Measurements from ENCODE around the gene NTRK2.

Gene NTRK2

DNA sequence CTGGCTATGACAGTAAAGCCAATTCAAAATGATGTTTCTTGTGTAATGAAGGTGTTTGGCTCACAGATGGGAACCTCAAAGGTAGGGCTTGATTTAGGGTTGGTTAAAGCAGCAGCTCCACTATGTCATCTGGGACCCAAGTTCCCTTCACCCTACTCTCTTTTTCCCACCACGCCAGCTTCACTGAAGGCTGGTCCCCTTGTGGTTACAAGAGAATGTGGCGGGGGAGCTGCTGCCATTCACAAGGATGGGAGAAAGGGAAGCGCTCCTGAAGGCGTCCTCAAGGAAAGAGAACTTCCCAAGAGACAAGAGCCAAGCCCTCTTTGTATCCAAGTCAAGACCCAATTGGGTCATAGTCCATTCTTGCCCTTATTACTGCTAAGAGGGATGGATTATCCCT lies 72.7 kb downstream of the NTRK2 start:
- no peak for DNase-seq

DNA sequence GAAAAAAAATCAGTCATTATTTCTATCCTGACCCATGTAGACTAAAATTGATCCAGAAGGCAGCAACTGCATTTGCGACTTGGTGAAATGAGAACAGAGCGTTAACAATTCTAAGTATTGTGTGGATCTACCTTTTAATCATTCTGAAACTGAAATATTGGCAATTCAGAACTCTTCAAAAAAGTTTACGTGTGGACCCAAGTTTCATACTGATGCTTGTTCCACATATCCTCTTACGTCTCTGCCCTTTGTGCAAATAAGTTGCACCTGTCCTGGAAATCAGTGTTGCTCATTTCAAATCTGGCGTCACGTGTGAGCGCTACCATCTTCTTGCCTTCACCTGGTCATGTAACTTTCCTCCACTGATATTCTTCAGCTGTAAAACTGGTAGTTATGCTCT lies 74.7 kb downstream of the NTRK2 start:
- DNase-seq: no peak

DNA sequence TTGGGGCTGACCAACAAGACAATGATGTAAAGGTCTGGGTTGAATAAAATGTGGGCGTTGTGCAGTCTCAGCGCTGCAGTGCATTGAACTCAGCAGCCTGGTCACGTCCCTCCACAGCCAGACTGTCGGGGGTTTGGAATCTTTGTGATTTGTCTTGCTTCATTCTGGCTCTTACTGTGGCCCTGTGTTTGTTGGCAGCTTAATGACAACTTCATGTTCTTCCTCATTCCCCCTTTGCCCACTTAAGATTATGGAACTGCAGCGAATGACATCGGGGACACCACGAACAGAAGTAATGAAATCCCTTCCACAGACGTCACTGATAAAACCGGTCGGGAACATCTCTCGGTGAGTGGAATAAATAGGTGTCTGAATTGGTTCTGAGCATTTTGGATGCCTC lies 75.2 kb downstream of the NTRK2 start:
- DNase-seq: no peak

DNA sequence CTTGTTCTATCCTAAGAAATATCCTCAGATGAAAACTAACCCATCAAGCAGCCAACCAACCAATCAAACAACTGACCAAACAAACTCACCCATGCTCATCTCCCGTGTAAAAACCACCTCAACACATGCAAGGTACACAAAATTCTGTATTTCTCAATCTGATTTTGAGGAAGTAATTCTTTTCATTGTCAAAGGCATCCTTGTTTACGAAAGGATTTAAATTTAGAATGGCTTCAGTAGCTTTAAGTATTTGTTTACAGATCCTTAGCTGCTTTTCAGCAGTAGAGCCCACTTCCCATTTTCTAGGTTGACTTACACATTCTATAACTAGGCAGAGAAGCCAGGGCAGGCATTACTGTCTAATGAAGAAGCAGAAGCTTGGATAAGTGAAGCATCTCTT lies 78.6 kb downstream of the NTRK2 start:
- DNase-seq: no peak

DNA sequence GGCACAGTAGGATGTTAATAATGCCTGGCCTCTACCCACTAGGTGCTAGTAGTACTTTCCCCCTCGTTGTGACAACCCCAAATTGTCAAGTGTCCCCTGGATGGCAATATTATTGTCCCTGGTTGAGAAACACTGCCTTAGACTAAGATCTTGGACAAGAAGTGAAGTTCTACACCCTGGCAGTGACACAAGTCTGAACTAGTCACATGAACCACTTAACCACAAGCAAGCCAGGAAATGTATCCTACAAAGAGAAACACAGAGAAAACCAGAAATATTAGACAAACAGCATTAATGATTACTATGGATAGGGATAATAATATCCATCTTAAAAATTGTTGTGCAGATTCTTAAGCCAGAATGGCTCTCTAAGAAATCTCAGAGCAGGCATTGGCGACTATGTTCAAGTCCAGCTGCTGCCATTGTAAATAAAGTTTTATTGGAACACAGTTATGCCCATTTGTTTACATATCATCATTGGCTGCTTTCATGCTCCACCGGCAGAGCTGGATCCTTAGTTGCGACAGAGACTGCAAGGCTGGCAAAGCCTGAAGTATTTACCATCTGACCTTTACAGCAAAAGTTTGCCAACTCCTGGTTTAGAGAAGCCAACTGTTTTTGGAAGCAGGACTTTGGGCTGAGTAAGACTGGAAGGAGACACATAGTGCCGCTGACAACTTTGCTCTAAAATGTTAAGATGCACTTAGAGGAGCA lies 80.8 kb downstream of the NTRK2 start:
- no peak for DNase-seq

DNA sequence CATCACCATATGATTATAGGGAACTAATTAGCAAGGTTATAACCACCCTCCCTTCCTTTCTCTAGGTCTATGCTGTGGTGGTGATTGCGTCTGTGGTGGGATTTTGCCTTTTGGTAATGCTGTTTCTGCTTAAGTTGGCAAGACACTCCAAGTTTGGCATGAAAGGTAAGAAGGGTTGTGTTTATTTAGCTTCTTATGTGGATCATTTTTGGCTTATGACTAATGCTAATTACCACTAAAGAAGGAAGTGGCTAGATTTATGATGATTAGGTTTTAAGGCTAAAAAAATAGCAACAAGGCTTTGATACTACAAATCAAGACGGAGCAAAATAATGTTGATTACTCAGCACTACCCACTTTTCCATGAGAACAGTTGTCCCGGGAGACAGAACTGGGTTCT lies 82.4 kb downstream of the NTRK2 start:
- DNase-seq: no peak

DNA sequence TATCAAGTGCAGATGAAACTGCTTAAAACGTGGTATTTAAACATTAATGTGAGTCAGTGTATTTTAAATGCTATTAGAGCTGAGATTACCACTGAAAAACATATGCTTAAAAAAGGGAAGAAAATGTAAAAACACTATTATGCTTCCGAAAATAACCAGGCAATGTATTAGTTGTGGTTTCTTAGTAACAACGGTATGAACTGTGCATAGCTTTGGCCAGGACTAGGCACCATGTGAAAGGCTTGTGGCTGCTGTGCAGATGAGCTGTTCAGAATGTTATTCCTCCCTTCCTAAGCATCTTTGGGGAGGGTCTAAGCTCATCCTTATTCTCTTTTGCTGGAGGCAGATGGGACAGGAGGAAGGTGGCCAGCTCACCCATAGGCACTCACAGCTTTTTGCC lies 84.9 kb downstream of the NTRK2 start:
- no peak for DNase-seq

DNA sequence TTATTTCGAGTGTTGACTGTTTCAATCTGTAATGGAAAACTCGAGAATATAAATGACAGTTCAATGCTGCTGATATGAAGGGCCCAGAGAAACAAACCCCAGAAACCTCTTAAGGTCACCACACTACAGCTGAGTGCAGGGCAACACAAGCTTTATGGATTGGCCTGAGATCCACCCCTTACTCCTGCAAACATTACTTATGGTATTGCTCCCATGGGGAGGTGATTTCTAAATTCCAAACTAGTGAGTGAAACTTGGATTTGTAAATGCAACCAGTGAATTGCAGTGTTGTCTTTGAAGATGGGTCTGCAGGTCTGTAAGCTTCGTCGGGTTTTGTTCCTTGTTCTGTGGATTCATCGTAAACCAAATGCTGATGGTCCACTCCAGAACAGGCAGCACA lies 85.4 kb downstream of the NTRK2 start:
- DNase-seq: no peak

DNA sequence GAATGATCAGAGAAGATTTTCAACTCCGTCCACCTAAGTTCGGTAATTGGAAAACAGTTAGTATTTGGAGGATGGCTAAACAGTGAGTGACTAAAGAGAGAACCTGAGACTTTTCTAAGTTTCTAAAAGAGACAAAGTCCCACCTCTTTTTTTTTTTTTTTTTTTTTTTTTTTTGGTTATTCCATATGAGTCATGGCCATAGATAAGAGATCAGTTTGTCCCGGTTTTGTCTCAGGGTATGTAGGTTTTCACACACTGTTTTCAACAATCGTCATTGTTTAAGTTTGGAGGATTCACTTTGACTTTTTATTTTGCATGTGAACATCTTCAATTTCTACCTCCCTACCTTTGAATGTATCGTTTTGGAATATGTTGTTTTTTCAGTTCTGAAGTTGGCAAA lies 85.9 kb downstream of the NTRK2 start:
- no peak for DNase-seq

DNA sequence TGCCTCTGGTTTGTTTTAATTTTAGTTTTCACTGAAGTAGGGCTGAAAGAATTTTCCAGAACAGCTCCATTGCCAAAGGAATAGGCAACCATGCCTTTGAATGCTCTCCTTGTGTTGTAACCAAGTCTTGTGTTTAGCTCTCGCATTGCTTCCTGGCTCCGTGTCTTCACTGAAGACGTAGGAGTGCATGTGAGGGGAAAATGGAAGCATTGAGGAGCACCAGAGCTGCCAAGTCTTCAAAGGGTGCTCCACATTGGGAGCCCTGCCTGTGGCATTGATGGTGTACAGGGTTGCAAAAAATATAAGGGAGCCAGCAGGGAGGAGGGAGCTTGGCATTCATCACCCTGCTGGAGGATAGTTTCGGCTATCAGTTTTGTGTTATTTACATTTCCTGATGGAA lies 86.6 kb downstream of the NTRK2 start:
- DNase-seq: no peak

DNA sequence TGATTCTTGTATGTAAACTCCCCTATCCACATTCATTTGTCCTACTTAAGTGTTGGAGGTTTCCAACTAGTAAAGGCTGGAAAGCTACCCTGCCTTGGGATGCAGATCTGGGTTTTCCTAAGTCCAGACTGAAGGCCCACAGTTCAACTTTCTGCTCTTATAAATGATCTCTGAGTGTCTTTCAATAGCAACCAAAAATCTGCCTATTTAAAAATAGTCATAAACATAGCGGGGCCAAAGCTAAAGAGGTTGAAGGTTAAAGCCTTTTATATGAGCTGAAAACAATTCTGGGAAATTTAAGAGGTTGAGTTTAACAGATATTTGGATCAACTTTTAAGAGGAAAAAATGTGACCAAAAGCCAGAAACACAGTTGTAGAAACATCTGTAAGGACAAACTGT lies 87.2 kb downstream of the NTRK2 start:
- DNase-seq: no peak

DNA sequence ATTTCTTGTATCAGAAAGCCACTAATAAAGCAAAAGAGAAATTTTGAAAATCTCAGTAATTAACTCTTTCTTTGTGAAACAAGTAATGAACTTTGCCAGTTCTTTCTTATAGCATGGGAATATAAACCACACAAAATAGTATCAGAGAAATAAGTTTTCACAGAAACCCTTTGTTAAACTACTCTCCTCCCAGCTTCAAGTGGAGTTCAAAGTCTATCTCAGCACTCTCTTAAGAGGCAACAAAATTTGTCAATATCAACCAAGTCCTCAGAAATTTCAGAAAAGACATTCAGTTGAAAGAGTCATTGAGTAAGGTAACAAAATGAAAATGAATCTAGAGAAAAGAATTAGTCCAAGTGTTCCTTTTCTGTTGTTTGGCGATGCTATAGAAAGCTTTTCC lies 89.3 kb downstream of the NTRK2 start:
- no peak for DNase-seq

DNA sequence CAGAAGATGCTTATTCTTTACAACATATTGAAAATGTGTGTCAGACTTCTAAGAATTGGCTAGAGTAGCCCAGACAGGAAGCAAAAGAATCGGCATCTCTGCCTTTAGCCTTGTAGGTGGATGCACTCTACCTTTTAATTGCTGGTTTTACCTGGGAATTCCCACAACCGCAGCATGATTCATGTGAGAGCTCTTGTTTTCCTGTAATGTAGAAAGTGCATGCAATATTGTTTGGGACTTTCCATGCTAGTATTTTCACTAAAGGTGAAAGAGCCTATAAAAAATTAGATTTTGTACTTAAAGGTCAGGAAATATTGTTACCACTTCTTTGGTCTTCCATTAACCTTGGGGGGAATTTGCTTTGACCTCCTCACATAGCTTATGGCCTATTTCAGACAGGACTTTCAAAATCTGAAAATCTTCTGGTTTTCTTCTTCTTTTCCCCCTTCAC lies 89.8 kb downstream of the NTRK2 start:
- no peak for DNase-seq

DNA sequence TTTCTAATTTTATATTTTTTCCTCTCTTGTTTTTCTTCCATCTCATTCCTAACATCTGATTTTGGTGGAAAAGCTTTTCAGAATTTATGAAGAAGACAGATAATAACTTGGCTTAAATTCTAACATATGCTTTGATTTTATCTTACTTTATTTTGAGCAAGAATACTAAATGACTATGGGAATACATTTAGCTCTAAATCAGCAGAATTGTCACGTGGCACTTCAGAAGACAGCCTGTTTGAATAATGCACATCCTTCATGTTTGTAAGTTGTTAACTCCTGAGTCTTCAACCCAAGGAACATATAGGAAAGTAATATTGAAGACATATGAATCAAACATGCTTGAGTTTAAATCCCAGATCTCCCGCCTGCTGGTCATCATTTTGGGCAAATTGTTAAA lies 90.3 kb downstream of the NTRK2 start:
- DNase-seq: no peak

DNA sequence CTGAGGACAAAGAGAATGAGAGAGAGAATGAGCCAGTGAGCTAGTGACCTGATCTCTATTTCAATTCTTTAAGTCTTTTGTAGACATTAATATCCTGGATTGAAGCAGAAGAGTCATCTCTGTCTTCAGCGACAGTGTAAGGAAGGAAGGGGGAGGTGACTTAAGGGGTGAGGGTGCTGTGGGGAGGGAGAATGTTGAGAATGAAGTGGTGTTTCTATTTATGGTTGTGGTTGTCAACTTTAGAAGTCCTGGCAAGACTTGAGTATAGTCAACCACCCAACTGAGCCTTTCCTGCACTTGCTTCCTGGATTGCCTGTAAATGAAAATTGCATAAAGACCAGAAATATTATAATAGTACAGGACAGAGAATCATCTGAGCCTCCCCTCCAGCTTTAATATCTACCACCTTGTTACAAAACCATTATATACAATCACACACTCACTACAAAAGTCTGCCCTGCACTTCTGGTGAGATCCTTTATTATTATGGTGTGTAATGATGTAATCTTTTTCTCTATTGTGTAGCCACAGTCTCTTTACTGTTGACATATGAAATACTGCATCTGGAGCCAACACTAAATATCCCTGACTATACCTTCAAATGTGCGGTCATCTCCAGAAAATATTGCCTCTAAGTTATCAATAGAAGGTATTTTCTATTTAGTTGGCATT lies 91.7 kb downstream of the NTRK2 start:
- no peak for DNase-seq

DNA sequence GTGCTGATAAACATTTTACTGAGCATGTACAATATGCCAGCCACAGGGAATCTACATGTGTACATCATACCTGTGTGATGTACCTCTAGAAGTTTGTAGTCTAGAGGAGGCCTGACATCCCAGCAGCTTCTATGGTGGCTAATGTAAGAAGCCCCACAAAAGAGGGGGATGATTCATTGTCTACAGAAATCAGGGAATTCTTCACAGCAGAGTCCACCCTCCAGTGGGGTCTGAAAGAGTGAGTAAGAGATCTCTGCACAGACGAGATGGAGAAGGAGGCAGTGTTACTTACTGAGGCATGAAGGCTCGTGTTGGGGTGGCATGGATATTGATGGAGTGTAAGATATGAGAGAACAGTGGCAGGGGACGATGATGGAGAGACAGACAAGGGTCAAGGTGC lies 103.0 kb downstream of the NTRK2 start:
- no peak for DNase-seq

DNA sequence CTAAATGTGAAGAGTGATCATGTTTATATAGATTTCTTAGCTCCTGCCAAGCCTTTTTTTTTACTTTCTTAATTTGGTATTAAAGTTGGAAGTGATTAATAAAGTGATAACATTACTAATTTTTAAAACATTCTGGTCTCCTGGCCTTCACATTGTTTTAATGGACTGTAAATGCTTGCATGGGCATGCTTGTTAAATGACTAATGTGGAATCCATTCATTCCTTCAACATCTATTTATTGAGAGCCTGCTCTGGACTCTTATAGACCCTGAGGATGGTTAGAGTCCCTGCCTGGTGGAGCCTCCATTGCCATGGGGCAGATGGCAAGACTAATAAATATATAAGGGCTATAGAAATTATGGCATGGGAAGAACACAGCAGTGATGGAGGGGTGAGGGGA lies 103.5 kb downstream of the NTRK2 start:
- DNase-seq: no peak

DNA sequence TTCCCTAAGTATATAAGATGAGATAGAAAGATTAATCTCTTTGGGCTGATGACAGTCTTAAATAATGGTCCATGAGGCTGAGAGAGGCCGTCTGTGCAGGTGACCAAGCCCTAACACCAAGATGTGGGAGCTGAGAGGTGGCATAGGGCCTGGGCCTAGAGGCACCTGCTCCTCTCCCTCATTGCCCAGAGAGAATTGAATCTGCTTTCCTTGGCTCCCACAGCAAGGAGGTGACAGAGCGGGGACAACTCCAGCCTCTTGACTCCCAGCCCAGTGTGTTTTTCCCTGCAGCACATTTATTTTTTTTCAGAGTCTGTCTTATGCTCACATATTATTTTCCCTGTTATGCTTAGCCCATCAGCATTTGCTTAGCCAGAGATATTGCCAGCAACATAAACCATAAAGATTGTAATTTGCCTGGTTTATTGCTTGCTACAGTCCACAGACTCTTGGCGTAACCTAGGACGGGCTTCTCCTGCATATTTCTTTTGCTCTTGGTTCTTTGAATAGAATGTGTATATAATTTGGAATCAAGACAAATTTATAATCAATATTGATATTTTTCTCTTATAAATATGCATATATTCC lies 105.6 kb downstream of the NTRK2 start:
- no peak for DNase-seq

DNA sequence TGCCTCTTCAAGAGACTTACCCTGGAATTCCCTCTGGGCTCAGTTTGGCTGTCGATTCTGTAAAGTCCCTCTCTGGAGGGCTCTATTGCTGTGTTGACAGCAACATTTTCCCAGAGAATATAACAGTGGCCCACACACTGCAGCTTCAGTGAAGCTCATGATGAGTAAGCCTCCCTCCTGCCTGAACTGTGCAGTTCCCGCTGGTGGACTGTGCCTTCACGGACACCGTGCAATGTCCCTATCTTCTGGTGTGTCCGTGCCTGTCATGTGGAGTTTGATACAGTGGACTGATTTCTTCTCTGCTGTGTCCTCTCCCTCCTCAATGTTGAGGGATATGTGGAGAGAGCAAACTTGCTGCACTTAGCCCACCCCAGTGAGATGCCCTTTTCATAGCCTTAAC lies 109.0 kb downstream of the NTRK2 start:
- no peak for DNase-seq

DNA sequence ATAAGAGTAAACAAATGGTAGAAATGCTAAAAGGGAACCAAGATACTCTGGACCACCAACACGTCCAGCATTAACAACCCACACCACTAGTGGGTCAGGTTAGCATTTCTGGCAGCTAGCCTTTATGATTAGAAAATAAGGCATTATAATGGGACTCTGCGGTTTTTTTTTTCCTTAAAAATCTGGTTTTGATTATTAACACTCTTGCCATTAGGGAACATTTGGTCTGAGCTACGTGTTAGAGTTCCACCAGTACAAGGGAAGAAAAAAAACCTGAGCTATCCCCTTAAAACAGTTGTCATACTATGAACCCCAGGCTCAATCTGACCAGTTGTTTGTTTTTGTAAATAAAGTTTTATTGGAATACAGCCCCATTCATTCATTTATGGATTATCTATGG lies 110.4 kb downstream of the NTRK2 start:
- DNase-seq: no peak

DNA sequence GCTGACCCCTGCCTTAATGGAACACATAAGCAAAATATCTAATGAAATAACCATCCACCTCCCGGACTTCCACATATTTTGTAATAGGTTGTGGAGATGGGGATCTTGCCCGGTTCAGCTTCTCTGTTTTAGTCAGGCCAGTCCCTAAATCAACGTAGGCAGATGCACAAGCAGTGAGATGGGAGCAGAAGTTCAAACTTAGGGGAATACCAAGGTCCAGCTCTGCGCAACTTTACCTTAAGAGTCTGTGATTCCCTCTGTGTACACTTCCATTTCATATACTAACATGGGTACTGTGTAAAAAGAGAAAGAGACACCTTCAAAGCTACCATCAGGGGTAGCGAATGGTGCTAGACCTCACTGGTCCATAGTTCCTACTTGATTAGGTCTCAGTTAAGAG lies 110.9 kb downstream of the NTRK2 start:
- no peak for DNase-seq

DNA sequence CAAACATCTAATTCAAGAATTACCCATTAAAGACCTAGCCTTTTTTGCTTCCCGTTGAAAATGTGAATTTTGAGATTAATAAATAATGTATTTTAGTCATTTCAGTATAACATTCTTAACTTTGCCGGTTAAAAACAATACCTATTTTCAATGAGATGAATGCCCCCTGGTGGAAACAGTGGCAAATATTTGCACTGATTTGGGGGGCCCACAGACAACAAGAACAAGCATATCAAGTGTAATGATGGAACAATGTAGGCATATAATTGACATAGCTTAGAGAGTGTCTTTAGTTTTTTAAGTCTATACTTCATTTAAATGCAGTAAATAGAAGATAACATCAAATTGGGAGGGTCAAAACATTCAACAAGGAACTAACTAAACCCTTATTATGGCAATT lies 111.9 kb downstream of the NTRK2 start:
- DNase-seq: no peak

DNA sequence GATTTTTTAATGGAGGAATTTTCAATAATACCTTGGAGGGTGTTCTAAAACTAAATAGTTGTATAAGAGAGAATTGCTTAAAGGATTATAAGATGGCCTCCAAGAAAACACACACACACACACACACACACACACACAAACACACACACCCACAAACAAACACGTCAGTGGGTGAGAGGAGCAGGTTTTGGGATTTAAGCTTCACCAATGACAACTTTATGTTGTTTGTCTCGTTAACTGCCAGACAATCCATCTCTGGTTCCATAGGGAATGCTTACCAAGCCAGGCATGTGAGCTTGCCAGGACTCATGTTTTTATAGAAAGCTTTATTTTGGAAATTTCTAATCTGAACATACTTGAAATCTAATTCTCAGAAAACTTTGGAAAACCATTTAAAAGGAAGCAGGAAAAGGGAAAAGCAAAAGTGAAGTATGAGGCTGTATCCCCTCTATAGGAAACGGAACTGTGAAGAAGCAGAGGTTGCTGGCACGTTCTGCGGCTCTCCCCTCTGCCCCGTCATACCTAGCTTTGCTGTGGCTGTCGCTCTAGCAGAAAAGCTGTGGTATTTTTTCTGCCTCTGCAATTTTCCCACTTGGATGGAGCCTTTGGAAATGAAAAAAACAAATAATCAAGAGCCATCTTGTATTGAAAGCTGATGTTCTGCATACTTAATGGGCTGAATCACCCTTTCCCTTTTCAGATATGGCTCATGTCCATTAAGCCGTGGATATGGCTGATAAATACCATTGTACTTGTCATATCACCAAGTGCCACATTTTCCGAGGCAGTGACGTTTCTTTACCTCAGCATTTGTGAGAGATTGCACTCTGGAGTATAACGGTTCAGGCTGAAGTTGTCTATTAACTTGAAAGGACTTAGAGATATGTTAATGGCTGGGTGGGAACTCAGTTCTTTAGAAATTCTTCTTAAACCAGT lies 112.7 kb downstream of the NTRK2 start:
- no peak for DNase-seq
